Tracheal epithelial cell (primary cell): Measurements from ENCODE around the gene CDKL4. TPM values are rescaled to one million over a fixed set of nuclear protein-coding genes. Genes with fewer than 3 reads are reported as not detected.

Source experiments
- total RNA-seq: library from RNA; depleted of rRNA; stranded (reverse); fragments of >200 nt; gene quantifications from 2 replicates; pipeline ENCODE4 v1.2.1, GENCODE V29; 2014

The CDKL4 gene
- 0.43 and 0.96 TPM in 2 replicates for total RNA-seq

GRCh38 chr2:39243469-39244123 is at the start of gene CDKL4:
Gene CDKL4, minus strand, starts transcription at chr2:39243970.

Other genes with a start within 250 kb of the CDKL4 start
- 7.7 and 11.3 TPM in 2 replicates for gene SOS1, start 122.9 kb downstream of the CDKL4 start, total RNA-seq
- 18.3 and 28.7 TPM in 2 replicates for gene MAP4K3, start 193.3 kb upstream of the CDKL4 start, total RNA-seq